ENCODE measurements around the gene POLR3E.

- TF ChIP-seq CTCF (optimal IDR thresholded peaks at IDR 0.05 in 1 of 3, IDR thresholded peaks at IDR 0.05 in 1 of 3, conservative IDR thresholded peaks at IDR 0.05 in 1 of 3; ENCODE audit: extremely low read depth in 1 of 3, insufficient read depth in 2 of 3, low read length in 3 of 3) (no peak), EZH2 (IDR thresholded peaks at IDR 0.05; ENCODE audit: low read length) (no peak)
Observed at GRCh38 chr16:22326771-22327445, 29.7 kb downstream of the POLR3E start.
